BJ (cell line): ENCODE results near the gene KCNJ11. TPM values are rescaled to one million over a fixed set of nuclear protein-coding genes. Genes with fewer than 3 reads are reported as not detected.

ENCODE experiments used
- CTCF ChIA-PET: fragments of 350-600 bp; formaldehyde crosslinking; extraction: SDS; loops from one replicate; lab custom pipeline; 2021; ENCODE audit warnings: antibody characterized with exemption, inconsistent platforms; lab: Yijun Ruan, JAX
- POLR2A ChIA-PET: fragments of 300-600 bp; sonication (Branson Sonifier 250); formaldehyde crosslinking; extraction: SDS; loops from one replicate; lab custom pipeline; 2021; ENCODE audit warnings: antibody characterized with exemption; lab: Charles Lee
- DNase-seq: peaks from one replicate; pipeline ENCODE4 v3.0.0-alpha.2; 2011; ENCODE audit warnings: low read depth
- H3K27me3 ChIP-seq: 2 replicates; pipeline ENCODE4 v1.6.0; 2011; ENCODE audit warnings: low read length; ENCODE audit not compliant: control insufficient read depth, insufficient read depth
- H3K36me3 ChIP-seq: 2 replicates; pipeline ENCODE4 v1.5.1; 2011; ENCODE audit warnings: low read length; ENCODE audit not compliant: control insufficient read depth, insufficient read depth
- H3K4me3 ChIP-seq: 2 replicates; pipeline ENCODE4 v1.5.1; 2011; ENCODE audit warnings: low read depth, mild to moderate bottlenecking, control low read depth, low read length
- CTCF ChIP-seq: IDR thresholded peaks from 2 replicates; pipeline ENCODE4 v1.5.1; 2011; ENCODE audit warnings: low read depth, mild to moderate bottlenecking, control low read depth, inconsistent platforms, low read length, moderate library complexity; ENCODE audit not compliant: insufficient read depth
- polyA plus RNA-seq: library from polyadenylated mRNA; depleted of rRNA; stranded (reverse); fragments of >200 nt; gene quantifications from 2 replicates; pipeline ENCODE4 v1.2.3, GENCODE V29; 2011

Gene KCNJ11
- polyA plus RNA-seq, 1 experiment: not detected

GRCh38 chr11:17396598-17397310 lies 8.3 kb upstream of the KCNJ11 start:
- Histone ChIP-seq H3K27me3 (peaks cover 8% of the 10 kb centered on the region), H3K36me3 (no peaks in the 10 kb centered on the region), H3K4me3 (no peak overlapping the region)
- TF ChIP-seq CTCF: no peak
- POLR2A ChIA-PET: no interaction called here
- DNase-seq: no peak
- CTCF ChIA-PET: interaction anchor here (1.3 to 11.3 kb wide), 3 partner anchors 11 to 43 kb away, joined by 4 to 66 read pairs (median 4); no protein-coding TSS in a partner anchor

DNA sequence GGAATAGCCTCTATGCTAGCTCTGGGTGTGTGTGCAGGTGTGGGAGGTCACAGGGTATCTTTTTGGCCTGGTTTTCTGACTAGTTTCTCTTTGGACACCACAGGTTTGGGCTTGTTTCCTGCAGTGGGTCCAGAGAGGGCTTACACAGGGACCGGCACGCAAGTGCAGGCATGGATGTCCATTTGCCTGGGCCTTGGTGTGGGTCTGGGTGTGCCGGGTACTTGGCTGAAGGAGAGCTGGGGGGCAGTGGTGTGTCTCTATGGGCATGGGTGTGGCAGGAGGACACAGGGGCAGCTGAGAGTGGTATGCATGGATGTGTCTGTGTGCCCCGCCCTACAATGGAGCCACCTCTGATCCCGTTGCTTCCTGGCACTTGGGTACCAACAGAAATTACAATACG lies 7.5 kb upstream of the KCNJ11 start:
- CTCF ChIA-PET: interaction anchor here (11.3 kb wide), 1 partner anchor 14 kb away, joined by 66 read pairs; no protein-coding TSS in a partner anchor
- no peak overlapping the region for H3K4me3 ChIP-seq
- POLR2A ChIA-PET: no interaction called here
- no peaks in the 10 kb centered on the region for H3K36me3 ChIP-seq
- no peak for TF ChIP-seq CTCF
- H3K27me3 ChIP-seq: peaks cover 8% of the 10 kb centered on the region
- no peak for DNase-seq

DNA sequence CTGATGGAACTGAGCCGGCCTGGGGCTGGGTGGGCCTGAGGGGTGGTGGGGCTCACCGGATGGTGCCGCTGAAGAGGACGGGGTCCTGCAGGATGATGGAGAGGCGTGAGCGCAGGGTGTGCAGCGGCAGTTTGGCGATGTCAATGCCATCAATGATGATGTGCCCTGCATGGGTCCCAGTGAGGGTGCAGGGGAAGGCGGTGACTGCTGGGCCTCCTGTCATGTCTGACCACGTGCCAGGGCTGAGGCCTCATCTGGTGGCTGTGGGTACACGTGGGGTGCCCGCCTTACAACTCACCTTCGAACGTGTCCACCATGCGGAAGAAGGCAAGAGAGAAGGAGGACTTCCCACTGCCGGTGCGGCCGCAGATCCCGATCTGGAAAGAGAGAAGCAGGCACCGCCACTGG lies 7.1 kb upstream of the KCNJ11 start:
- H3K36me3 ChIP-seq: no peaks in the 10 kb centered on the region
- DNase-seq: no peak
- H3K4me3 ChIP-seq: no peak overlapping the region
- peaks cover 11% of the 10 kb centered on the region for H3K27me3 ChIP-seq
- ChIA-PET CTCF (interaction anchor here (1.6 to 11.3 kb wide), 2 partner anchors 14 to 109 kb away, joined by 3 to 66 read pairs; no protein-coding TSS in a partner anchor), POLR2A (no interaction called here)
- no peak for TF ChIP-seq CTCF

- H3K27me3 ChIP-seq: peaks cover 11% of the 10 kb centered on the region
- POLR2A ChIA-PET: no interaction called here
- H3K36me3 ChIP-seq: no peaks in the 10 kb centered on the region
- DNase-seq: no peak
- TF ChIP-seq CTCF: no peak
- H3K4me3 ChIP-seq: no peak overlapping the region
- CTCF ChIA-PET: interaction anchor here (1.6 to 11.3 kb wide), 2 partner anchors 13 to 110 kb away, joined by 3 to 66 read pairs; no protein-coding TSS in a partner anchor
Measured at GRCh38 chr11:17394743-17395390, 6.4 kb upstream of the KCNJ11 start.

DNA sequence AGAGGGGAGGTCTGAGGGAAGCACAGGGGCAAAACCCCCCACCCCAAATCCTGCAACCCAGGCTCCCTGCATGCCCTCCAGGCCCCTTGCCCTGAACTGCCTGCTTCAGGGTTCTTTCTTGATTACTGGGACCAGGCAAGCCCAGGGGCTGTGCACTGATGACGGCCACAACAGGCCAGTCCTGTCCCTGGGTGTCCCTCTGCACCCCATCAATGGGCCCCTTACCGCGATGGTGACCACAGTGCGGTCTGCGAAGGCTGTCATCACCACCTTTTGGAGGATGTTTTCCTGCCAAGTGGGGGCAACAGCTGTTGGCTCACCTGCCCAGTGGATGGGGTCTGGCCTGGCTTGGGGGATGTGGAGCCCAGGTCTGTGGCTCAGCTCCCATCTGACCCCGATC lies 5.0 kb upstream of the KCNJ11 start:
- H3K27me3 ChIP-seq: peaks cover 11% of the 10 kb centered on the region
- TF ChIP-seq CTCF: no peak
- DNase-seq: no peak
- POLR2A ChIA-PET: no interaction called here
- CTCF ChIA-PET: interaction anchor here (11.3 kb wide), 1 partner anchor 12 kb away, joined by 66 read pairs; no protein-coding TSS in a partner anchor
- H3K4me3 ChIP-seq: no peak overlapping the region
- no peaks in the 10 kb centered on the region for H3K36me3 ChIP-seq
